Measurements from ENCODE around the gene LRMDA.

The LRMDA gene

GRCh38 chr10:75681334-75681733 lies 249.9 kb downstream of the LRMDA start:
- no peak for DNase-seq

DNA sequence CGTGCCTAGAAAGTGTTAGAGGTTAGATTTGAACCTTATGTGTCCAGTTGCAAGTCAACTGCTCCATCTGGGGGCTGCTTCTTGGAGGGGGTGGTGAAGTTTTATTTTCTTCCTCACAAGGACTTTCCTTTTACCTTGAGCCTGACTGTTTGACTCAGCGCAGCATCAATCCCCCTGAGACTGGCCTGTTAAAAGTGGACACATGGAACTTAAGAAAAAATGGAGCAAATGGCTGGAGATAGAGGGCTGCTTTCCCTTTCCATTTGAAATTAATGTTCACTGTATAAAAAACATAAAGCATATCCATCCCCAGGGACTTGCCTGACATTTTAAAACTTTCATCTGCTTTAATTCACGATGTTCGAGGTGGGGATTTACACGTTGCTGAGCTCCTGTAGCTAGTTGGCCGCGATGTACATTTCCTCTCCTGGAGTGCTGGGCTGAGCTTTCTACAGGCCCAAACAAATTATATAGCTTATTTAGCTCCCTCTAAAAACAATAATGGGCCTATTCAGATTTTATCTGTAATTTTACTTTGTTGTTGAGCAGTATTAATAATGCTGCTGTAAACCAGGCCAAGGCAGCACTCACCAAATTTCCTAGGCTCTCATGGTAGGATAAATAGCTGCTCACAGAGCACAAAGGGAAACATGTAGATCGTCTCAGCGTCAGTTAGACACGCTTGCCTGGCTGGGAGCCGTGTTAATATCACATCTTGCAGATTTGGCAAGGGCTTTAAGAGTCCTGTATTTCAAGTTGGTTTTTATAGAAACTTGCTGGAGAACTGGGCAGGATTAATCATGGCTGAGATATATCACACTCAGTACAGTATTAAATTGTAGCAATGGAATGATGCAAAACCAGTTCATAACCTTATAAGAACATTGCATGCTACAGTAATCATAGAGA lies 251.5 kb downstream of the LRMDA start:
- no peak for DNase-seq

GRCh38 chr10:75685187-75685586 lies 253.8 kb downstream of the LRMDA start:
- no peak for DNase-seq

DNA sequence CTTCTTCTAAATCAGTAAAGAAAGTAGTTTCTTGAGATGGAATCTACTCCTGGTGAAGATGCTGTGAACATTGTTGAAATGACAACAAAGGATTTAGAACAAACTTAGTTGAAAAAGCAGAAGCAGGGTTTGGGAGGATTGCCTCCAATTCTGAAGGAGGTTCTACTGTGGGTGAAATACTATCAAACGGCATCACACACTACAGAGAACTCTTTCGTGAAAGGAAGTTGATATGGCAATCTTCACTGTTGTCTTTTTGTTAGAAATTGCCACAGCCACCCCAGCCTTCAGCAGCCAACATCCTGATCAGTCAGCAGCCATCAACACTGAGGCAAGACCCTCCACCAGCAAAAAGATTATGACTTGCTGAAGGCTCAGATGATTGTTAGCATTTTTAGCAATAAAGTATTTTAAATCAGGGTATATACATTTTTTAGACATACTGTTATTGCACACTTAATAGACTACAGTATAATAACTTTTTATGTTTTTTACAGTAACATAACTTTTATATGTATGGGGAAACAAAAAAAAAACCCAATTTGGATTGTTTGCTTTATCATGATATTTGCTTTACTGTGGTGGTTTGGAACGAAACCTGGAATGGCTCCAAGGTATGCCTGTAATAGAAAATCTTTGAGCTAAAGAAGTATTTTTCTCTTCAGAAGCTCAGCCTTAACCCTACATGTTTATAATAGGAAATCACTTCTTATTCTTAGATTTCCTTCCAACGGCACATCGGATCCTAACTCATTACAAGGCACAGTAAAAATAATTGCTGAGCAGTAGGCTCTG lies 257.3 kb downstream of the LRMDA start:
- DNase-seq, result no peak

- no peak for DNase-seq
These were observed 262.1 kb downstream of the LRMDA start for GRCh38 chr10:75693489-75693888.

- no peak for DNase-seq
These were observed 262.8 kb downstream of the LRMDA start for GRCh38 chr10:75694269-75694668.

- no peak for DNase-seq
These were observed 263.4 kb downstream of the LRMDA start for GRCh38 chr10:75694790-75695189.

- no peak for DNase-seq
These were observed 264.6 kb downstream of the LRMDA start for GRCh38 chr10:75695994-75696393.

GRCh38 chr10:75696536-75696935 lies 265.1 kb downstream of the LRMDA start:
- DNase-seq, result no peak

GRCh38 chr10:75703191-75703854 lies 271.9 kb downstream of the LRMDA start:
- DNase-seq, result no peak

GRCh38 chr10:75705426-75705825 lies 274.0 kb downstream of the LRMDA start:
- no peak for DNase-seq

DNA sequence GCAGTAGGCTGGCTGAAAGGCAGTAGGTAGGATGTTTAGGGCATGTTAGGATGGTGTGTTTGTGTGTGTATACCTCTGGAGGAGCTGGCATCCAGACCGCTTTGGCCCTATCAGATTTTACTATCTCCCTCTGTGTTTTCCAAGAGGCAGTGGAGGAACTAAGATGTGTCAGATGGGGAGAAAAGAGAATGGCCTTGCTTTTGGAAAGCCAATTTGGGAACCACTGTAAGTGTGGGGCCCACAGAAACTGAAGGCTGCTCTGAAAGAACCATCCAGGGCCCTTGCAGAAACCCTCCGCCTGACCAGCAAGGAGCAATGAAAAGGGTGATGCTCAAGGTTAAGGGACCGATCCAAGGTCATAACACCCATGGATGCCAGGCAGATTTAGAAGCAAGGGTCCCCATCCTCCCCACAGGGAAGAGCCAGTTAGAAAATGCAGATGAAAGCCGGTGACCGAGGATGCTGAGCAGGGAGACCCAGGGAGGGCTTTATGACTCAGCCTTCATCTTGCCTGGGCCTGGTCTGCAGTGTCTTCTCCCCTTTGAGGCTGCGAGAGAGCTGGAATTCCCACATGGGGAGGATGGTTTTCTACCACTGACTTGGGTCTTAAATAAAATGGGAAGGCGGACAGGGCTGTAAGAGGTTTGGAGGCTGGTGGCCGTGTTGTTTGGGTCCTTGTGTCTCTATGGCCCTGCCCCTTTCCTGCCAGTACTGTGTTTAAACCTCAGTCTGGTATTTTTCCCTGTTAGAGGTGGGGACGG lies 275.8 kb downstream of the LRMDA start:
- DNase-seq, result no peak

DNA sequence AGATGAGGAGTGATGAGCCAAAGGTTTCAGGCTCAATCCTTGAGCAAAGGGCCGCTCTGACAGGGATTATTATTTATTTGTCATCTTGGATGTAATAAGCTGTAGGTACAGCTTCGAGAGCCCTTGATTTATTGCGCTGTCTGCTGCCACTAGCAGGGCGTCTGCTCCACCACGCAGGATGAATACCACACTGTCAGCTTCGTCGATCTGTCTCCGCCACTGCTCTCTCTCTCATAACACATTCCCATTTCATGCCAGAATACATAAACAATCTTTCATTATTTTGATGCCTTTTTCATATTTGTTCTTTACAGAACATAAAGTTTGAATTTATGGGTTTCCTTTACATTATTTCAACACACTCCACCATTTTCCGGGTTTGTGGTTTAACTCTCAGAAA lies 276.6 kb downstream of the LRMDA start:
- no peak for DNase-seq

- DNase-seq, result no peak
These were observed 277.8 kb downstream of the LRMDA start for GRCh38 chr10:75709245-75709644.

DNA sequence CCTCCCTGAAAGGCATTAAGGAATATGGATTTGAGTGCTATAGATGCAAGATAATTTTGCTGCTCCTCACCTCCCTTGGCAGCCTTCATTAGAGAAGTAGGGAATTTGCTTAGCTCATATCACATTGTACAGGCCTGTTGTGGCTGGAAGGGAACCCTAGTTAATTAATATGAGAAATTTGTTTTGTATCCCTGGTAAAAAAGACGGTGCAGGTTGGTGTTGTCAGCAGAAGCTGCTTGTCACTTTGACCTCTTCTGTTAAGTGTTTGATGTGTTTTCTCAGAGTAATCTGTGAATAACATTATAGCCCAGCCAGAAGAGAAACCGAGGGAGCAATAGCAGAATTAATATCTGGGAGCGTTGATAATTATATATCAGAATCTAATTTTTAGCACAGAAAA lies 278.4 kb downstream of the LRMDA start:
- DNase-seq, result no peak

DNA sequence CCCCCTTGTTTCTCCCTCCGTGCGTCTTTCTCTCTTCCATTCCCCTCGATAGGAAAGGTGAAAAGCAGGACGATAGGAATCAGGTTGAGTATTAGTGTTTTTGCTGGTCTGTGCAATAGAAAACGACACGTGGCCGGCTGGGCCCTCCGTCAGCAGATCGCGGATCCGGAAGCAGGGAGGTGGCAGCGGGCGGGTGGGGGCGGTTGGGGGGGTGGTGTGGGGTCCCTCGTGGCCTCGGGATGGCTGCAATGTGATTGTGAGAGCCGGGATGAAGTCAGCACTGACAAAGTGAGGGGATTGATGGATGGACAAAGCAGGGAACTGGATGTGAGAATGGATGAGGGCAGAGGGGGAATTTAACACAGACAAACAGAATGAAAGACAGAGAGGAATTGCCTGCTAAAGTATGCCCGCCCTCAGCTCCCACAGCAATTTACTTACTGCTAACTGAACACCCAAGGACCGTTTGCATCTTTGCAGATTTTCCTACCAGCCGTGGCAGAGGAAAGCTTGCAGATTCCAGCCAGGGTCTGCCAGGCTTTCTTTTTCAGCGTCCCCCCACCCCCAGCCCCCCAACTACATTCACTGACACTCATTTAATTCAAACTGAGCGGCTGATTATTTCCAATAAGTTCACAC lies 280.9 kb downstream of the LRMDA start:
- DNase-seq, result no peak

GRCh38 chr10:75716506-75716905 lies 285.1 kb downstream of the LRMDA start:
- DNase-seq, result no peak

GRCh38 chr10:75717126-75717916 lies 285.9 kb downstream of the LRMDA start:
- no peak for DNase-seq

GRCh38 chr10:75718991-75719390 lies 287.6 kb downstream of the LRMDA start:
- DNase-seq, result no peak

DNA sequence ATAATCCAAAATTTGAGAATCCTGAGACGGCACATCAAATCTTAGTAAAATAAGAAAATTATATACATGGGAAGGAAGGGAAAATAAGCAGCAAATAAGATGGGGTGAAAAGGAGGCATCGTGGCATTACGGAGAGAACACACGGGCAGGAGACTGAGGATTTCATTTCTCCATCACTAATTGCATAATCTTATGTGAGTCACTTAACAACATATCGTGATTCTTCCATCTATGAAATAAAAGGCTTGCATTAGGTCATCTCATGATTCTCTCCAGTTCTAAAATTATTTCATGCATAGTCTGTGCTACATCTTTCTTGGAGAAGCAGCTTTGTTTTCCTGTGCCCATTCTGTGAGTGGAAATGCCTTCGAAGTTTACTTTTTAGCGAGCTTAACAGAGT lies 288.7 kb downstream of the LRMDA start:
- no peak for DNase-seq

- no peak for DNase-seq
These were observed 290.6 kb downstream of the LRMDA start for GRCh38 chr10:75722020-75722419.

All from NK-92 treated with Interleukin-12 subunit alpha and Interleukin-12 subunit beta, amount 100 ng/mL, for 24 hours (cell line).